COLO829 (cell line): ENCODE measurements around the gene PAX7.

ENCODE experiments used
- DNase-seq: peaks from one replicate; pipeline ENCODE4 v3.0.0; 2012; ENCODE audit warnings: low spot score

The PAX7 gene

GRCh38 chr1:18703041-18703621 is 72.5 kb downstream of the PAX7 start:
- DNase-seq, result peak; percentile 70

GRCh38 chr1:18705811-18706210 is 75.2 kb downstream of the PAX7 start:
- no peak for DNase-seq

GRCh38 chr1:18707696-18708257 is 77.1 kb downstream of the PAX7 start:
- DNase-seq, result no peak

GRCh38 chr1:18710002-18710401 is 79.4 kb downstream of the PAX7 start:
- DNase-seq, result no peak

- DNase-seq, result no peak
Measured at GRCh38 chr1:18711003-18711402, 80.4 kb downstream of the PAX7 start.

- DNase-seq, result no peak
Measured at GRCh38 chr1:18711536-18712251, 81.0 kb downstream of the PAX7 start.

- DNase-seq, result no peak
Measured at GRCh38 chr1:18712252-18712600, 81.6 kb downstream of the PAX7 start.

- no peak for DNase-seq
Measured at GRCh38 chr1:18714404-18715175, 83.9 kb downstream of the PAX7 start.

GRCh38 chr1:18716112-18716784 is 85.6 kb downstream of the PAX7 start:
- no peak for DNase-seq

GRCh38 chr1:18716785-18717678 is 86.4 kb downstream of the PAX7 start:
- no peak for DNase-seq

GRCh38 chr1:18719786-18720451 is 89.3 kb downstream of the PAX7 start:
- DNase-seq, result no peak

- no peak for DNase-seq
Measured at GRCh38 chr1:18721041-18721440, 90.4 kb downstream of the PAX7 start.

- DNase-seq, result no peak
Measured at GRCh38 chr1:18721776-18722175, 91.1 kb downstream of the PAX7 start.

- no peak for DNase-seq
Measured at GRCh38 chr1:18722270-18722669, 91.6 kb downstream of the PAX7 start.

GRCh38 chr1:18723206-18723605 is 92.6 kb downstream of the PAX7 start:
- DNase-seq, result no peak

- no peak for DNase-seq
Measured at GRCh38 chr1:18723701-18724411, 93.2 kb downstream of the PAX7 start.

GRCh38 chr1:18724801-18725200 is 94.2 kb downstream of the PAX7 start:
- no peak for DNase-seq

GRCh38 chr1:18725231-18725895 is 94.7 kb downstream of the PAX7 start:
- DNase-seq, result no peak

- no peak for DNase-seq
Measured at GRCh38 chr1:18726368-18726767, 95.7 kb downstream of the PAX7 start.

- no peak for DNase-seq
Measured at GRCh38 chr1:18727956-18728355, 97.3 kb downstream of the PAX7 start.
